Testis (tissue), 3 donors: ENCODE results near the gene OTOS. TPM values are rescaled to one million over a fixed set of nuclear protein-coding genes. Genes with fewer than 3 reads are reported as not detected.

Source experiments
- DNase-seq: peaks from one replicate; pipeline ENCODE4 v3.0.0-alpha.2; 2019
- H3K27ac ChIP-seq, 2 donors: fragments of 200-600 bp; sonication (generic); one replicate each; pipeline ENCODE4 v1.5.1; 2019
- H3K27me3 ChIP-seq: fragments of 200-600 bp; sonication (generic); one replicate; pipeline ENCODE4 v1.5.1; 2019
- H3K36me3 ChIP-seq: fragments of 200-600 bp; sonication (generic); one replicate; pipeline ENCODE4 v1.5.1; 2017; ENCODE audit warnings: low read depth; ENCODE audit errors: missing control alignments
- H3K4me1 ChIP-seq: fragments of 200-600 bp; sonication (generic); one replicate; pipeline ENCODE4 v1.5.1; 2019
- H3K4me3 ChIP-seq, 2 donors: fragments of 200-600 bp; sonication (generic); one replicate each; pipeline ENCODE4 v1.5.1; 2017 to 2019
- H3K9me3 ChIP-seq: fragments of 200-600 bp; sonication (generic); one replicate; pipeline ENCODE4 v1.5.1; 2017
- POLR2A ChIP-seq: fragments of 450-650 bp; IDR thresholded peaks from one replicate; pipeline ENCODE4 v1.6.1; 2017; ENCODE audit warnings: antibody characterized with exemption, mild to moderate bottlenecking, moderate library complexity
- WGBS, 2 donors: methylation state at CpG; one replicate each; pipeline ENCODE4 v1.1.5; 2018; 5-methylcytosine and 5-hydroxymethylcytosine counted together
- intact Hi-C: fragments of 100-400 bp; cut with DNase I; formaldehyde crosslinking; loops from one replicate; pipeline ENCODE4 v1.15.1; 2023; ENCODE audit warnings: low total_unique reads
- polyA plus RNA-seq: library from polyadenylated mRNA; stranded (reverse); fragments of 350-450 nt; fragmentation: Illumina TruSeq; extraction: RNeasy Lipid Tissue Mini Kit (QIAGEN cat#74804); gene quantifications from one replicate; pipeline ENCODE4 v1.2.3, GENCODE V29; 2014; ENCODE audit warnings: low read depth, low replicate concordance; ENCODE audit not compliant: insufficient read depth
- total RNA-seq, 2 donors: library from RNA; depleted of rRNA; stranded (reverse); fragments of >200 nt; gene quantifications; one replicate each; pipeline ENCODE4 v1.2.3, GENCODE V29; 2016
- TF ChIP-seq, protein P1 (sequence below), 3 experiments: fragments of 450-650 bp in 2 of 3; fragments of 200-600 bp in 1 of 3; sonication (generic) in 1 of 3; IDR thresholded peaks; one replicate each; pipeline ENCODE4 v1.5.1; 2016 to 2019; ENCODE audit warnings: antibody characterized with exemption in 3 of 3, mild to moderate bottlenecking in 2 of 3, moderate library complexity in 1 of 3

OTOS gene
- total and polyA plus RNA-seq, 3 donors from 2014 or later: 1.2 to 1.5 TPM; not detected in 1

DNA sequence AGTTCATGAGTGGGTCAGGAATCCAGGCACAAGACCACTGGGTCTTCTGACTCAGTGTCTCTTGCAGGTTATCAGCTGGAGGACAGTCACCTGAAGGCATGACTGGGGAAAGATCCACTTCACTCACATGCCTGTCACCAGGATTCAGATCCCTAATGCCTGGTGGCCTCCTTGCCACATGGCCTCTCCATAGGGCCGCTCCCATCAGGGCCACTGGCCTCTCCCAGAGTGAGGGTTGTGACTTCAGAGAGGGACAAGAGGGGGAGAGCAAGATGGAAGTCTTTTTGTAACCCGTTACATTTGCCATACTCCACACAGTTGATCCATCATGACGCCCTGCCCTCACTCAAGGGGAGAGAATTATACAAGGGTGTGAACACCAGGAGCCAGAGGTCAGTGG, 13.0 kb upstream of the OTOS start:
- 83 to 91% methylated on average over 3 of the region's 3 CpGs for WGBS, 2 donors
- DNase-seq: no peak
- no peaks in the 10 kb centered on the region for H3K36me3 ChIP-seq
- no peaks in the 10 kb centered on the region for H3K9me3 ChIP-seq
- H3K4me3 ChIP-seq: no peak overlapping the region
- peaks cover 5% of the 10 kb centered on the region for H3K4me1 ChIP-seq
- TF ChIP-seq, protein P1, sequence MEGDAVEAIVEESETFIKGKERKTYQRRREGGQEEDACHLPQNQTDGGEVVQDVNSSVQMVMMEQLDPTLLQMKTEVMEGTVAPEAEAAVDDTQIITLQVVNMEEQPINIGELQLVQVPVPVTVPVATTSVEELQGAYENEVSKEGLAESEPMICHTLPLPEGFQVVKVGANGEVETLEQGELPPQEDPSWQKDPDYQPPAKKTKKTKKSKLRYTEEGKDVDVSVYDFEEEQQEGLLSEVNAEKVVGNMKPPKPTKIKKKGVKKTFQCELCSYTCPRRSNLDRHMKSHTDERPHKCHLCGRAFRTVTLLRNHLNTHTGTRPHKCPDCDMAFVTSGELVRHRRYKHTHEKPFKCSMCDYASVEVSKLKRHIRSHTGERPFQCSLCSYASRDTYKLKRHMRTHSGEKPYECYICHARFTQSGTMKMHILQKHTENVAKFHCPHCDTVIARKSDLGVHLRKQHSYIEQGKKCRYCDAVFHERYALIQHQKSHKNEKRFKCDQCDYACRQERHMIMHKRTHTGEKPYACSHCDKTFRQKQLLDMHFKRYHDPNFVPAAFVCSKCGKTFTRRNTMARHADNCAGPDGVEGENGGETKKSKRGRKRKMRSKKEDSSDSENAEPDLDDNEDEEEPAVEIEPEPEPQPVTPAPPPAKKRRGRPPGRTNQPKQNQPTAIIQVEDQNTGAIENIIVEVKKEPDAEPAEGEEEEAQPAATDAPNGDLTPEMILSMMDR (IDR thresholded peaks at IDR 0.05): no peak
- no peak for TF ChIP-seq POLR2A
- intact Hi-C loops: no loop called here
- no peaks in the 10 kb centered on the region for H3K27me3 ChIP-seq
- H3K27ac ChIP-seq: no peak overlapping the region

- no peak overlapping the region for H3K27ac ChIP-seq
- H3K4me1 ChIP-seq: peaks cover 5% of the 10 kb centered on the region
- DNase-seq: no peak
- no peaks in the 10 kb centered on the region for H3K36me3 ChIP-seq
- WGBS, 2 donors: 57 to 66% methylated on average over 8 to 15 of the region's 15 CpGs
- no peak for TF ChIP-seq POLR2A
- TF ChIP-seq, protein P1 (IDR thresholded peaks at IDR 0.05): no peak
- no peaks in the 10 kb centered on the region for H3K9me3 ChIP-seq
- intact Hi-C loops: no loop called here
- H3K4me3 ChIP-seq: no peak overlapping the region
- no peaks in the 10 kb centered on the region for H3K27me3 ChIP-seq
These were observed 11.1 kb upstream of the OTOS start for GRCh38 chr2:240151477-240152031.

- peak; percentile 67 for DNase-seq
- H3K9me3 ChIP-seq: no peaks in the 10 kb centered on the region
- H3K4me1 ChIP-seq: peaks cover 1% of the 10 kb centered on the region
- no peak for TF ChIP-seq POLR2A
- TF ChIP-seq, protein P1 (IDR thresholded peaks at IDR 0.05): peak in 2 of 3 experiments; percentile 62 to 69
- no peak overlapping the region for H3K27ac ChIP-seq
- H3K4me3 ChIP-seq: no peak overlapping the region
- intact Hi-C loops: no loop called here
- H3K36me3 ChIP-seq: no peaks in the 10 kb centered on the region
- 52 to 54% methylated on average over 3 to 11 of the region's 12 CpGs for WGBS, 2 donors
- no peaks in the 10 kb centered on the region for H3K27me3 ChIP-seq
These were observed 9.7 kb upstream of the OTOS start for GRCh38 chr2:240149943-240150784.

DNA sequence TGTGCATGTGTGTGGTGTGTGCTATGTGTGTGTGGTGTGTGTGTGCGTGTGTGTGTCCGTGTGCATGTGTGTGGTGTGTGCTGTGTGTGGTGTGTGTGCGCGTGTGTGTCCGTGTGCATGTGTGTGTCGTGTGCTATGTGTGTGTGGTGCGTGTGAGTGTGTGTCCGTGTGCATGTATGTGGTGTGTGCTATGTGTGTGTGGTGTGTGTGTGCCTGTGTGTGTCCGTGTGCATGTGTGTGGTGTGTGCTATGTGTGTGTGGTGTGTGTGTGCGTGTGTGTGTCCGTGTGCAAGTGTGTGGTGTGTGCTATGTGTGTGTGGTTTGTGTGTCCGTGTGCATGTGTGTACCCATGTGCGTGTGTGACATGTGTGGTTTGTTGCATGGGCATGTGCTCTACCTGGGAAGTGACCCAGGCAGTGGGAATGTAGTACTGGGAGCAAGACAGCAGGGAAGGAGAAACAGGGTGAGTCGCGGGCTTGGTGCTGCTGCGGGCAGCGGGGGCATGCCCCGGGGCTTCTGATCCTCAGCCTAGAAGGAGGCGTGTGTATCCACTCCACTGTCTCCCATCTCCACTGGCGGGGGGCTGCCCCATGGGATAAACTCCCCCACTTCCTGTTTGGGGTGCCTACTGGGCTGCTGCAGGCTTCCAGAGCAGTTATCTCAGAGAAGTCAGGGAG, 7.6 kb upstream of the OTOS start:
- intact Hi-C loops: no loop called here
- Histone ChIP-seq H3K36me3 (no peaks in the 10 kb centered on the region), H3K27me3 (no peaks in the 10 kb centered on the region), H3K4me3 (no peak overlapping the region), H3K4me1 (no peaks in the 10 kb centered on the region), H3K9me3 (no peaks in the 10 kb centered on the region), H3K27ac (no peak overlapping the region)
- DNase-seq: no peak
- 71 to 79% methylated on average over 19 to 20 of the region's 20 CpGs for WGBS, 2 donors
- TF ChIP-seq, protein P1 (IDR thresholded peaks at IDR 0.05): no peak
- no peak for TF ChIP-seq POLR2A
